ENCODE results near the gene CTSA.
A peak's percentile ranks its signal among the peaks of the same experiment; 100 is the strongest.
"Not testable (repeated sequence)": the region's sequence is repeated elsewhere in the genome, so short reads cannot be mapped to it uniquely, and the experiment has no call there.

CTSA gene

DNA sequence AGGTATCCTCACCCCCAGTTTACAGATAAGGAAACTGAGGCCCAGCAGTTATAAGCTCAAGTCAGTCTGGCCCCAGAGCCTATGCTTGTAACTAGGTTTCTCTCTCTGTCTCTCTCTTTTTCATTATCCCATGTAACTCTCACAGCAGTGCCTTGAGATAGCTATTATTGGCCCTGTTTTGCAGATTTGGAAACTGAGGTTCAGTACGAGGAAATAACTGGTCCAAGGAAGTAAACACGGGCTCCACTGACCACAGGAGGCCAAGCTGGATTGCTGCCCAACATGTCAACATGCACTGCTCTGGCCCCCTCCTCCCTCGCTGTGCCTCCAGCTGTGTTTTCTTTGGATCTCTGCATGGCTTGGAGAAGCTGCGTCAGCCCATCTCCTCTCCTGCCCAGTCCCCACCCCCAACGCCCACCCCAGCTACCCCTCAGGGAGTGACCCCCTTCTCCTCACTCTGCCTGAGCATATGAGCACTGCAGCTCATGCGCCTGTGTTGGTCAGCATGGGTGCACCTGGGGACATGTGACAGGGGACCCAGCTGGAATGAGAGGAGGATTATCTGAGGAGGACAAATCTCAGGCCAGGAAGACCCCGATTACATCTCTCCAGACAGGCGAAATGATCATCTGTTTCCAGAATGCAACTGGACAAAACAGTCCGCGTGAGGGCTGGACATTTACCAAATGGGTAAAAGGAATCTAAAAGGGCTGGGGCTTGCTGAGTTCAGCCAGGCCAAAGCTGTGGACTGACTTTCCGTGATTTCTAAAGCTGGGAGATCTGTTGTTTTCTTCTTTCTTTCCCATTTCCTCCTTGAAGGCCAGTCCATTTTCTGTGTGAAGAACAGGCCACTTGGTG lies 28.6 kb downstream of the CTSA start:
- DNase-seq = peak; percentile 75

DNA sequence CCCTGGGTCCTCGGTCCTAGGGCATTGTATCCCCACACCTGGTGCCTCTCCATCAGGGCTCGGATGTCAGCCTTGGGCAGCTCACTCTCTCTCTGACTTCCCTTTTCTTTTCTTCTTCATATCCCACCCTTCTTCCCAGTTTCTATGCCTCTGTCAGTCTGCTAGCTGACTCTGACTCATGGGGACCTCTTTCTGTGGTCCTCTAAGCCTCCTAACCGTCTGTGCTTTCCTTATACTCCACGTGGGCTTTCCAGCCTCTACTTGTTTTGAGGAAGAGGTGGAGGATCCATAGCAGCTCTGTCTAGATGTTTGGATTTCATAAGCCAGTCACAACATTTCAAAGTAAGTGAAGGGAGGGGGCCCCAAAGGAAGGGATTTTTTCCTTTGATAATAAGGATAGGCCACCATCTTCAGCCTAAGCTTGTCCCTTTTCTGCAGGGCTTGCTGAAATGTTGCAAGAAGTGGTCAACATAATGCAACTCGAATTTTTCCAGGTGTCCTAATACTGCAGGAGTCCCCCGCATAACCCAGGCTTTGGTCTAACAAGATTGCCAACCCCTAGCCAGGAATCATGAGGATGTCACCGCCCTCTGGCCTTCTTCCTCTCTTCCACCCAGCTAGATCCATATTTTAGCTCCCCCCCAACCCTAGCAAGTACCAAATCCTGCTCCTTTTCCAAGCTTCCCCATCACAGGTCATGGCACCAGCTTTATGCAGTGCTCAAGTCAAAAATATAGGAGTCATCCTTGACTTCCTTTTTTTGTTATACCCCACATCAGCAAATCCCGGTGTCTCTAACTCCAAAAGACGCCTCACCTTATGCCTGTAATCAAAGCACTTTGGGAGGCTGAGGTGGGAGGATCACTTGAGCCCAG lies 29.6 kb downstream of the CTSA start:
- DNase-seq = no peak

DNA sequence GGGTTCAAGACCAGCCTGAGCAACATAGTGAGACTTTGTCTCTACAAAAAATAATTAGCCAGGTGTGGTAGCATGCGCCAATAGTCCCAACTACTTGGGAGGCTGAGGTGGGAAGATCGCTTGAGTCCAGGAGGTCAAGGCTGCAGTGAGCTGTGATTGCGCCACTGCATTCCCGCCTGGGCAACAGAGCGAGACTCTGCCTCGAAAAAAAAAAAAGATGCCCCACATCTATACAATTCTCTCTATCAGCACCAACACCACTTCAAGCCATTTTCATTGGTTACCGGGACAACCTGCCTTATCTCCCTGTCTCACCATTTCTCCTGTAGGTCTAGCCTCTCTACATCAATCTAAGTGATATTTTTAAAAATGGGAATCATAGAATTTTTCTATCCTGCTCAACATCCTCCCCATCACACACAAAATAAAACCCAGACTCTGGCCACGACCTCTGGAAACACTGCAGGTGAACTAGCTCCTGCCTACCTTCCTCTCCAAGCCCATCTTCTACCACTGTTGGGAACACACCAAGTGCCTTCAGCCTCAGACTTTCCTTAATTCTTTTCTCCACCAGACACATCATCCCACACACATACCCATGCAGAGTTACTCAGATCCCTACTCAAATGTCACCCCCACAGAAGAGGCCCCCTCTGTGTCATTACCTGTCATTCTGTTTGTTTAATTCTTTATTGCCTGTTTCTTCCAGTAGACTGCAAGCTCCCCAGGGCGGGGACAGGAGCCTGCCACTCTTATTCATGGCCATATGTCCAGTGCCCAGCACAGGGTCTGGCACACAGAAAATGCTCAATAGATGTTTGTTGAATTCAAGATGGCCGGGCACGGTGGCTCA lies 30.4 kb downstream of the CTSA start:
- no peak for DNase-seq

DNA sequence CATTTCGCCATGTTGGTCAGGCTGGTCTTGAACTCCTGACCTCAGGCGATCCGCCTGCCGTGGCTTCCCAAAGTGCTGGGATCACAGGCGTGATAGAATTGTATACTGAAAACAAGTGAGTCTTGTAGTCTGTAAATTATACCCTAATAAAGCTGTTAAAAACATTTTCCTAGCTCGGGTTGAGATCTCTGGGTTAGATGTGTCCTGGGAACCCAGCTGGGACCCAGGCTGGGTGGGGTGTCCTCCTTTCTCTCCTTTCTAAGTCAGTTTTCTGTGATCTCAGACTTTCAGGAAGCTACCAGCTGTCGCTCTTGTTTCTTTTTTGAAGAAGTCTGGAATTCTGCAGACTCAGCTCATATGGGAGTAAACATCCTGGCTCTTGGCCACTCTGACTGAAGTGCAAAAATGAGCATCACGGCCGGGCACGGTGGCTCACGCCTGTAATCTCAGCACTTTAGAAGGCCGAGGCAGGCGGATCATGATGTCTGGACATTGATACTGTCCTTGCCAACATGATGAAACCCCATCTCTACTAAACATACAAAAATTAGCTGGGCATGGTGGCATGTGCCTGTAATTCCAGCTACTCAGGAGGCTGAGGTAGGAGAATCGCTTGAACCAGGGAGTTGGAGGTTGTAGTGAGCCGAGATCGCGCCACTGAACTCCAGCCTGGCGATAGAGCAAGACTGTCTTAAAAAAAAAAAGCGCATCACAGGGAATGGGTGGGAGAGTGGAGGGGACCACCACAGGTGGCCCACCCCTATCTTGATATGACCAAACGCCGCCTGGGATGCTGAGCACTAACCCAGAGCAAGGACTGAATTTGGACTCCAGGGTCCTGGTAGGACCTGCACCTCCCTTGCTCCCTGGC lies 33.5 kb downstream of the CTSA start:
- no peak for DNase-seq

DNA sequence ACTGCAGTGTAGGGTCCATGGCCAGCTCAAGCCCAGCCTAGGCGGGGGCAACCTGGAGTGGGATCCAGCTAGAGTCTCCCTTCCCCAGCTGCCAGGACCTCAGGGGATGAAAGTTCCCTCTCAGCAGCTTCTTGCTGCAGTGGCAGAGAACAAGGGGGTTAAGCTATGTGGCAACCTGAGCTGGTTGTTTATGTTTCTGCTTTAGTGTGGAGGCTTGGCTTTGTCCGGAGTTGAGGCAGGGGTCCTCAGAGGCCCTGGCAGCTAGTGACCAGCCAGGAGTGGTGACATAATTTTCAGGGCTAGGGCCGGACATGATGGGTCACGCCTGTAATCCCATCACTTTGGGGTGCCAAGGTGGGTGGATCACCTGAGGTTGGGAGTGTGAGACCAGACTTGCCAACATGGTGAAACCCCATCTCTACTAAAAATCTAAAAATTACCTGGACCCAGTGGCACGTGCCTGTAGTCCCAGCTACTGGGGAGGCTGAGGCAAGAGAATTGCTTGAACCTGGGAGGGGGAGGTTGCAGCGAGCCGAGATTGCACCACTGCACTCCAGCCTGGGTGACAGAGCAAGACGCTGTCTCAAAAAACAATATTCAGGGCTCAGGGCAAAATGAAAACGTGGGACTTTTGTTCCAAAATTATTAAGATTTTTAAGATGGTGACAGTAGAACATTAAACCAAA lies 34.8 kb downstream of the CTSA start:
- no peak for DNase-seq

DNA sequence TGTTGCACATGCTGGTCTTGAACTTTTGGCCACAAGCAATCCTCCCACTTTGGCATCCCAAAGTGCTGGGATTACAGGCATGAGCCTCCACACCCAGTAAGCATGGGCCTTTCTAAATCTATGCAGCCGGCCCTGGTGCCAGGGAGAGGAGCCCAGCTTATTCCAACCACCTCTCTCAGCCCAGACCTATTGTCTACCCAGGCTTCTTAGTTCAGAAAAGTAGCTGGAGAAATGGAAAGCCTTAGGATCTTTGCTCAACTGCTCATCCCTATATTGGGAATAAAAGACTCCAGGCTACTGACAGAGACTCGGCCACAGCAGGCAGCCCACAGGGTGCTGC lies 35.6 kb downstream of the CTSA start:
- DNase-seq = no peak

DNA sequence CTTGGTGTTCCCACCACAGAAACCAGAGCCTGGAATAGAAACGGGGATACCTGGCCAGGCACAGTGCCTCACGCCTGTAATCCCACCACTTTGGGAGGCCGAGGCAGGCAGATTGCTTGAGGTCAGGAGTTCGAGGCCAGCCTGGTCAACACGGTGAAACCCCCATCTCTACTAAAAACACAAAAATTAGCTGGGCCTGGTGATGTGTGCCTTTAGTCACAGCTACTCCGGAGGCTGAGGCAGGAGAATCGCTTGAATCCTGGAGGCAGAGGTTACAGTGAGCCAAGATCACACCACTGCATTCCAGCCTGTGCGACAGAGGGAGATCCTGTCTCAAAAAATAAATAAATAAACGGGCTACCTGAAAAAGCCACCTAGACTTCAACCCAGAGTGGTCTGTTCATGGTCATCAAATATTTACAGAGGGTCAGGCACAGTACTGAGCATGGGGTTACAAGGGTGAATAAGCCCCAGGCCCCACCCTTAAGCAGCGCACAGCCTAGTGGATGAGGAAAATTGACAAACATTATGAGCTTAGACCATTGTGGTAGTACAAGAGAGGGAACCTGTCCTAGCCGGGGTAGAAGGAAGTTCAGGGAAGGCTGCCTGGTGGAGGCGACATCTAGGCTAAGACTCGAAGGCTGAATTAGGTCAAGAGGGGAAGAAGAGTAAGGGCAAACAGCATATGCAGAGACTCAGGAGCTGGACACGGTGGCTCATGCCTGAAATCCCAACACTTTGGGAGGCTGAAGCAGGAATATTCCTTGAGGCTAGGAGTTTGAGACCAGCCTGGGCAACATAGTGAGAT lies 36.1 kb downstream of the CTSA start:
- no peak for DNase-seq

DNA sequence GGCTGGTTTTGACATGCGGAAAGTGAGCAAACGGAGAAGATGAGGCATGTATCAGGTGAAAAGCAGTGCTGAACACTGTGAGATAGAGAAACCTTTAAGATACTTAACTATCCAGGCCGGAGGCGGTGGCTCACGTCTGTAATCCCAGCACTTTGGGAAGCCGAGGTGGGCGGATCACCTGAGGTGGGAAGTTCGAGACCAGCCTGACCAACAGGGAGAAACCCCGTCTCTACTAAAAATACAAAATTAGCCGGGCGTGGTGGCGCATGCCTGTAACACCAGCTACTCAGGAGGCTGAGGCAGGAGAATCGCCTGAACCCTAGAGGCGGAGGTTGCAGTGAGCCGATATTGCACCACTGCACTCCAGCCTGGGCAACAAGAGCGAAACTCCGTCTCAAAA lies 40.5 kb downstream of the CTSA start:
- not testable (repeated sequence) for DNase-seq

DNA sequence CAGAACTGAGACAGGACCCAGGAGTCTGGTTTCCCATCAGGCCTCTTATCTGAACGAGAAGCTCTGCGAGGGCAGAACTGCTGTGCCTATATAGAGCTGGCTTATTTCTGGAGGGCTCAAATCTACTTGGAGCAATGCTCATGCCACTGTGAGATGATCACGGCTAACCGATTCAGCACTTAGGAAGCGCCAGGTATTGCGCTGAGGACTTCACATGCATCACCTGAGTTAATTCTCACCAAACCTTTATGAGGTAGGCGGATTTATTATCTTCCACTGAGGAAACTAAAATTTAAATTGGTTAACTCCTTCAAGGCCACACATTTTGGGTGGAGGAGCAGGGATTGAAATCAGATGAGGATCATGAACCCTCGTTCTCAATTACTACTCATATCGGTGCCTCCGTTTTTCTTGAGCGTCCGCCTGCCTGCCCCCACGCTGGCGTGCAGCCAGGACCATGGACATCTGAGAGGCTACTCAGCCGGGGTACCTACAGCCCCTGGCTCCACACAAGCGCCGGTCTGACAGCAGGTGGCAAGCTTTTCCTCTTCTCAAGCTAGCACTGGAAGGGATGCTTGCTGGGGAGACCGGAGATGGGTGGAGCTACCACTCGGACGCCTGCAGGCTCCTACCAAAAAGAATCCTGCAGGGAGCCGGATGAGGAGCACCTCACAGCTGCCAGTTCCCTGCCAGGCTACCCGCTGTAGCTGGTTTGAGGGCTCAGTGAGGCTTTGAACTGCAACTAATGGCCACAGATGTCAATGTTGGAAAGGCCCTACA lies 42.3 kb downstream of the CTSA start:
- peak; percentile 74 for DNase-seq

DNA sequence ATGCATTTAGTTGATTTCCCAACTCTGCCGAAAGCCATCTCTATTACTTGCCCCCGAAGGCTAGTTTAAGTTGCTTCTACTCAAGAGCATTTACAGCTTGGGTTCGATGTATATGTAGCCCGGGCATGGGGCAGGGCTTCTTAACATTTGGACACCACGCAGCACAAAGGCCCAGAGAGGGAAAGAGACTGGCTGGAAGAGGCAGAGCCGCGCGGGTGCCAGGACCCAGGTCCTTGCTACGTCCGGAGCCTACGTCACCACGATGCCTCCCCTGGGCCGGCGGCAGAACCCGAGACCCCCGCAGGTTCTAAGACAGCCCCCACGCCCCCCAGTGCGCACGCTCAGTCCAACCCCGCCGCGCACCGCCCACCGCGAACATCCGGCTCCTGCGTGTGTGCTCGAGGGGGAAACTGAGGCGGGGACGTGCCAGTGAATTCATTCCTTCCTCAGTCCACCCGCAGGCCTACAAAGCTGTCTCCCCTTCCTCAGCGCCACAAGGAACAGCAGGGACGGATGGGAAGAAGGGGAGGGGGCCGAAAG lies 43.0 kb downstream of the CTSA start:
- peak; percentile 88 for DNase-seq

DNA sequence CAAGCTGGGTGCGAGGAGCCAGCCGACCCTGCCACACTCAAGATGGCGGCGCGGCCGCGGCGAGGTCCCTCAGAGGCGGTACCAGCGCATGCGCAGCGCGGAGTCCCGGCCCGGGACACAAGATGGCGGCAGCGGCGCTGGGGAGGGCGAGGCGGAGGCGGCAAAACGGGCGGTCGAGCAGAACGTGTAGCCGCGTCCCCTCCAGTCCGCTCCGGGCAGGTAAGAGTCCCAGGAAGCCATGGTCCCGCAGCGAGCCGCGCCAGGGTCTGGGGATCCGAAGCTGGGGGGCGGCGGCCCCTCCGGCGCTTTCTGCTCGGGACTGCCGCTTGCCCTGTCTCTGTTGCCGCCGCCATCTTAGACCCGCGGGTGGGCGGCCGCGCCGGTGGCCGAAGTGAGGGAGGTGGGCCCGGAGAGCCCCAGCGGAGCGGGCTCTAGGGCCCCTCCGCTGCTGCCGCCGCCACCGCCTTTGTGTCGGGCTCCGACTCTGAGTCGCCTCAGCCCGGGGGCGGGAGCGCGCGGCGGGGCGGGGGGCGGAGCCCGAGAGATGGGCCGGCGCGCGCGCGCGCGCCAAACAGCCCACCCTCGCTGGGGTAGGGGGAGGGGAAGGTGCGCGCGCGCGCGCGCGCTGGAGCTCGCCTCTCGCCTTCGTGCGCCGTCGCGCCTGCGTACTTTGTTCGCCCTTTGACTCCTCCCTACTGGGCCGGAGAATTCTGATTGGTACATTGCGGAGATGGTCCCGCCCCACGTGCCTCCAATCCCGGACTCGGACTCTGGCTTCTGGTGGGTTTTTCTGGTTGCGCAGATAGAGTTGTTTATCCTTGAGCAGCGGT lies 43.7 kb downstream of the CTSA start, which contains the start of gene PCIF1:
PCIF1 (plus strand) TSS at position 98 of the 830 bp plus-strand sequence. CDS start 4,317 bp downstream, outside the sequence.
- peak; percentile 98 for DNase-seq

DNA sequence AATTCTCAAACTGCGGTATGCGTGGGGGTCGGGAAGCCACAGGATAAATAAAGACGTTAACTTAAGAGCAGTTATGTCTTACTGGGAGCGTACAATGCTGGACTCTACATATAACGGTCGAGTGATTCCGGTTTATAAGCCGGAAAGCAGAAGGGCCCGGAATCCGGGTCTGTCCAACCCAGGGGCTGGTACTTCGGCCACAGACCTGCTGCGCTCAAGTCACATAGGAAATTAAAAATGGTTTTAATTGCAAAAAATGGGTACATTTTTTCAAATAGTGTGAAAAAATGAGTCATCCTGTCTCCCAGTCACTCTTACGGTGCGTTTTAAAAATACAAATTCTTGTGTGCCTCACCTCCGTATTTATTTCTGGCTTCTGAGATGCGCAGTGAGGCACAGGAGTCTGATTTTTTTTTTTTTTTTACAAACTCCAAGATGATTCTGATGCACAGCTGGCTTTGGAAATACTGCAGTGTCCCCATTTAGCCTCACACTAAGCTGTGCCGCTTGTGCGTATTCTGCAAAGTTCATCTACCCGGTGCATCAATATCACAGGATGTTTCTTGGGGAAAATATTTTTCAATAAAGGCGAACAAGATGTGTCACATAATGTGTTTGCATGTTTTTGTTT lies 44.4 kb downstream of the CTSA start:
- DNase-seq = no peak

DNA sequence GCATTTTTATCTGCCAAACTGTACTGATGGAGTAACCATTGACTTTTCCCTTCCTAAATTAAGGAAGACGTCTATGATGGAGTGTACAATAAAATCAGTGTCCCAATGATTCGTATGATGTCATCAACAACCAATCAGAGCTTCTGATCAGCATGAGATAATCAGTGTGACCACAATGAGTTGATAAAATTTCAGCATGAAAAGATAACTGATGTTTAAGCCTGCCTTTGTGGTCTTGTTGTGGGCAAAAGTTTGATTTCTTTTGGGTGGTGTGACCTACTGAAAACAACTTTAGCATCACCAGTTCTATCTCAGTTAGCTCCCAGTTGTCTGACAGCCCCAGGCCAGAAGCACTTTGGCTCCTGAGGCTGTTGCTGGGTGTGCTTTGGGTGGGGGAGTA lies 46.6 kb downstream of the CTSA start:
- no peak for DNase-seq

DNA sequence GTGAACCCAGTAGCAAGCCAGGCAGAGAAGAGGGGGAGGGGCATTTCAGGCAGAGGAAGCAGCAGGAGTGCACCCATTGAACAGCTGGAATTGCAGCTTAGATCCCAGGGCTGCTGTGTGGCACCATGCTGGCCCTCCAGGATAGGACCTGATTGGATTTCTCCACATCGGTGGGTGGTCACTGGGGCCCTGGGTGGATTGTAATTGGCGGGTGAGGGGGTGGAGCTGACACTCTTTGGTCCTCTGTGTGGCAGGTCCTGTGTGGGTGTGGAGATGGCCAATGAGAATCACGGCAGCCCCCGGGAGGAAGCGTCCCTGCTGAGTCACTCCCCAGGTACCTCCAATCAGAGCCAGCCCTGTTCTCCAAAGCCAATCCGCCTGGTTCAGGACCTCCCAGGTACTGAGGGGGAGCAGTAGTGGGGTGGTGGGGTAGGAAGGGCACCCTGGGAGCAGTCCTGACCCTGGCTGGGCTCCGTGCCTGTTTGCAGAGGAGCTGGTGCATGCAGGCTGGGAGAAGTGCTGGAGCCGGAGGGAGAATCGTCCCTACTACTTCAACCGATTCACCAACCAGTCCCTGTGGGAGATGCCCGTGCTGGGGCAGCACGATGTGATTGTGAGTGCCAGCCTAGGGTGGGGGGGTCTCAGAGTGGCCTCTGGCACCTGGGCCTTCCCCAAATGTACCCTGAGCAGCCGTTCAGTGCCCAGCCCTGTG lies 47.7 kb downstream of the CTSA start:
- DNase-seq = no peak

DNA sequence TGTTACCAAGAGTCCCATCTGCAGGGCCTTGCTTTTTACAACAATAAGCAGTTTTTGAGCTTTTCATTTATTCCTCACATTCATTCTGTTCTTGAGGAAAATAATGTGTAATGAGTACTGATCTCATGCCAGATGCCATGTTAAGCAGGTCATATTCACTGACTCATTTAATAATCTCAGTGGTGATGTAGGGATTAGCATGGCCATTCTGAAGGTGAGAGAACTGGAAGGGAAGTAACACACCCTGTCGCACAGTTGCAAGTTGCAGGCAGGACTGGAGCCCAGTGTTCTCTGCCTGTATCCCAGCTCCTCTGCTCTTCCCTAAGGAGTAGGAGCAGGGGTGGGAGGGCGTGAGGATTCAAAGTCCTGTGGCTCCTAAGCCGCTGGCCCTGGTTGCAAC lies 48.9 kb downstream of the CTSA start:
- DNase-seq = no peak

DNA sequence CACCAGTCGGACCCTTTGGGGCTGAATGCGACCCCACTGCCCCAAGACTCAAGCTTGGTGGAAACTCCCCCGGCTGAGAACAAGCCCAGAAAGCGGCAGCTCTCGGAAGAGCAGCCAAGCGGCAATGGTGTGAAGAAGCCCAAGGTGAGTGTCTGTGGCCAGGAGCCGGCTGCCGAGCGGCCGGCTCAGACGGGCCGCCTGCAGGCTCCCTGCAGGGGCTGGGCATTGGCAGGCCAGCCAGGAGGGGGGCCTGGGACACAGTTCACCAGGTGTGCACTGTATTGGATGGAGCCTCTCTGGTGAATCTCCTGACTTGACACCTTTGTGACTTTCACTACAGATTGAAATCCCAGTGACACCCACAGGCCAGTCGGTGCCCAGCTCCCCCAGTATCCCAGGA lies 49.3 kb downstream of the CTSA start:
- no peak for DNase-seq

DNA sequence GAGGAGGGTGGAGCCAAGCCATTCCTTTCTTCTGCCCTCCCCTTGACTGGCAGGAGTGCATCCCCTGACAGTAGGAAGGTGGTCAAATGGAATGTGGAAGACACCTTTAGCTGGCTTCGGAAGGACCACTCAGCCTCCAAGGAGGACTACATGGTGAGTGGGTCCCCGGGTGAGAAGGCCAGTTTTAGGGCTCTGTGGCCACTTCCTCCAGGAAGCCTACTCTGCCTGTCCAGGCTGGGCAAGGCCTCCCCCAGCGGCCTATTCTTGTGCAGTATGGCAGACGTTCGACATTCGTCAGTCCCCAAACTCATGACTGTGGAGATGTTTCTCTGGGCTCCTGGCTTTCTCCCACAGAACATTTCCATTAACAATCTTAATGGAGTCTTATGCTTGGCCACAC lies 52.5 kb downstream of the CTSA start:
- DNase-seq = no peak
